ENCODE data around the gene ZNF70.
A peak's percentile ranks its signal among the peaks of the same experiment; 100 is the strongest.
"Not testable (repeated sequence)": the region's sequence is repeated elsewhere in the genome, so short reads cannot be mapped to it uniquely, and the experiment has no call there.

The ZNF70 gene

GRCh38 chr22:23756891-23757290, 6.0 kb upstream of the ZNF70 start:
- DNase-seq: no peak

DNA sequence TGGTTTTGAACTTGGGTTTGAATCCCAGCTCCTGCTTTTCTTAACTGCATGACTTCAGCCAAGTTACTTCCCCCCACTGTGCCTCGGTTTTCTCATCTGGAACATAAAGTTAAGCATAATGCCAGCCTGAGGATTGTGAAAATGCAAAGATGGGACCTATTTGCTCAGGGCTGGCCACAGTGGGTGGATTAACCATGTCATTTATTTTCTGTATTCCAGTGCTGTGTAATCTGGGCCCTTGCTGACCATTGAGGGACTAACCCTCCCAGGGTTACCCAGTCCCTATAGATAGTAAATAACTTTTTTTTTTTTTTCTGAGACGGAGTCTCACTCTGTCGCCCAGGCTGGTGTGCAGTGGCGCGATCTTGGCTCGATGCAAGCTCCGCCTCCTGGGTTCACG, 4.8 kb upstream of the ZNF70 start:
- no peak for DNase-seq

DNA sequence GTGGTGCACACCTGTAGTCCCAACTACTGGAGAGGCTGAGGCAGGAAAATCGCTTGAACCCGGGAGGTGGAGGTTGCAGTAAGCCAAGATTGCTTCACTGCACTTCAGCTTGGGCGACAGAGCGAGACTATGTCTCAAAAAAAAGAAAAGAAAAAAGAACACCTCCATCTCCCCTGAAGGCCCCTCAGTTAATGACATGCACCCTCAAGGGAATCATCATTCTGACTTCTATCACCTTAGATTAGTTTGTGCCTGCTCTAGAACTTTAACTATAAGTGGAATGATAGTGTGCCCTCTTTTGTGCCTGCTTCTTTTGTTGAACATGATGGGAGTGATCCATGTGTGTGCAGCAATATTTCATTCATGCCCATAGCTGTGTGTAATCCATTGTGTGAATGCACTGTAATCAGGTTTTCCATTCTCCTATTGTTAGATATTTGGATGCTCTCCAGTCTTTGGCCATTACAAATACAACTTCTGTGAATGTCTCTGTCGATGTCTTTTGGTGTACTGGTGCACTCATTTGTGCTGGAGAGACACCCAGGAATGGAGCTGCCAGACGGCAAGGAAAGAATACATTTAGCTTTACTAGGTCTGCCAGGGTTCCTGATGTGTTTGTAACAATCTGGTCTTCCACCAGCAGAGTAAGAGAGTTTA, 4.2 kb upstream of the ZNF70 start:
- DNase-seq: no peak

GRCh38 chr22:23754220-23754919, 3.5 kb upstream of the ZNF70 start, which contains the start of gene VPREB3:
TSS of gene VPREB3 (minus strand) at chr22:23754425. CDS start at chr22:23754363, 62 bp downstream.
- no peak for DNase-seq

- DNase-seq: no peak
Measured at GRCh38 chr22:23753385-23753784, 2.5 kb upstream of the ZNF70 start.

- DNase-seq: no peak
Measured at GRCh38 chr22:23752750-23753149, 1.8 kb upstream of the ZNF70 start.

DNA sequence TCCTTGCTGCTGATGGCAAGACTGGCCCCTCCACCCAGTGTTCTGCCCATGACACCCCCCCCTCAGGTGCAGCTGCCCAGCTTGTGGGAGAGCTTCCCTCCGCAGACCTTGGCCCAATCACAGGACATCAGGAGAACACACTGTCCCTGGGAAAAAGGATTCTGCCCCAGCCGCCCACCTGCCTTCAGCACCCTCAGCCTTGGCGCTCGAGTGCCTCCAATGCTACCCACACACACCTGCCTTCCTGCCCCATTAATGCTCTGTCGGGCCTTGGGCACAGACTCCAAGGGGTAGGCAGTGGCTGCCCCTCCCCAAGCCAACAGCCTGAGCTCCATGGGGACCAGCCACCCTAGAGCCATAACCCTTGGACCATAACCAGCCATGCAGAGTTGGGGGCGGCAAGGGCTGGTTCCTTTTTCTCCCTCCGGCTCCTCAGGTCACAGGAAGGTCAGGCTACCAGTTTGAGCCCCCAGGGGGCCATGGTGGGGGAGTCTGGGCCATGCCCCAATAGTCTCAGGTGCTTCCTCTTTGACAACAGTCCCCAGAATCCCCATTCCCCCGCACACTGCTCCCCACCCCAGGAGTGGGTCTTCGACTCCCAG, 1.3 kb upstream of the ZNF70 start:
- DNase-seq: no peak

- DNase-seq: peak; percentile 42
Measured at GRCh38 chr22:23751441-23751996, 607 bp upstream of the ZNF70 start.

GRCh38 chr22:23750367-23750713, 572 bp downstream of the ZNF70 start:
- DNase-seq: no peak

DNA sequence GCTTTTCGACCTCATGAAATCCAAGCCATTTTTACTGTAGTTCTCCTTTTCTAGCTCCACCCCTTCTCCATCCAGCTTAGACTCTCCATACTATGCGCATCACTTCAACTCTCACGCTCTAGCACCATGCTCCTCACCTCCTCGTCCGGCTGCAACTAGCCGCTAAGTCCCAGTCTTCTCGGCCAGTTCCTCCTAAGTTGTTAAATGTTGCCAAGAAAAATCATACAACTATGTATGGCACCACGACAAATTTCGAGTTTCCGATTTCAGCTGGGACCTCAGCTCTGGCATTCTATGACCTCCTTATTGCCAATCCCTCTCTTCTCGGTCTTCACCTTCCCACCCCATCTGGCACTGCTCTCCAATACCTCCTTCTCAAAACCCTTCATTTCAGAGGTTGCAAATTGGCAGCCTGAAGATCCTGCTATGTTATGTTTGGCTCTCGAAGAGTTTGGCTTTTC, 1.0 kb downstream of the ZNF70 start:
- DNase-seq: no peak

DNA sequence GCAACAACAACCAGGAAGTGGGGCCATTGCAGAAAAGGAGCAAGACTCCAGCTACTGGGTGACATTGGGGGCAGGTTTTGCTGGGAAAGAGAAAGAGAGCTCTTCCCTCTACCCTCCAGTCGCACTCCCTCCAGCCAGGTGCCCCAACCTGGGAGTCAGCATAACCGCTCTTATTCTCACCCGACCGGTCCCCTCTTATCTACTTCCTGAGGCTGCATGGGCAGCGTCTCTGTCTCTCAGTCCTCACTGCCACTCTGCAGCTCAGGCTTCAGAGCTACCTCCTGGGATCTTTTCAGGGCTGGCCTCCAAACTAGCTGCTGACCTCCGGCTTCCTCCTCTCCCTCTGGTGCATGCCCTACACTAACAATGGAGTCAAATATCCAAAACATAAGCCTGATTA, 5.1 kb downstream of the ZNF70 start:
- DNase-seq: no peak

DNA sequence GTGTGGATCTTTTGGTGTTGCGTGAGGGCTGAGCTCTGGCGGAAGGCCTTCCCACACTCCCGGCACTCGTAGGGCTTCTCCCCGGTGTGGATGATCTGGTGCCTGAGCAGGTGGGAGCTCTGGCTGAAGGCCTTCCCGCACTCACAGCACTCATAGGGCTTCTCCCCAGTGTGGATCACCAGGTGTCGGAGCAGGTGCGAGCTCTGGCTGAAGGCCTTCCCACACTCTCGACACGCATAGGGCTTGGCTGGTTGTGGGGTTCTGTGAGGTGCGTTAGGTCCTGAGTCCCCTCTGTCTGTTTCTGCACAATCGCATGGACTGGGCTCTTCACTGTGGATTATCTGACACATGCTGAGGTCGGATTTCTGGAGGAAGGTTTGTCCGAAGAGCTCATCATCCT, 6.4 kb downstream of the ZNF70 start:
- DNase-seq: no peak

- DNase-seq: no peak
Measured at GRCh38 chr22:23744001-23744400, 6.9 kb downstream of the ZNF70 start.

DNA sequence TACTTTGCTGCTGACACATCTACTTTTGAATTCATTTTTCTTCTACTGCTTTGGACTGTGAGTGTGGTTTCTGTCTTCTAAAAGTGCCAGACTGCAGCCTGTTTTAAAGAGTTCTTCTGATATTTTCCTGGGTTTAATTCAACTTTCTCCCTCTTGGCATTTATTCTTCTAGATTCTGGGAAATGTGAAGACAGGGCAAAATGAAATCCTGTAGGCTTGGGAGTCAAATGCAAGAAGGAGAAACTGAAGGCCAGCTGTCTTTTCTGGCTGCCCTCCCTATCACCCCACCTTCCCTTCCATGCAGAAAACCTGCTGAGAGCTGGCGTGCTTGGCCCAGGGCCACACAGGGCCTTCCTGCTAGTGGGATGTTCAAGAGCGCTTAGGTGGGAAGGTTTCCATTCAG, 7.6 kb downstream of the ZNF70 start:
- no peak for DNase-seq

- no peak for DNase-seq
Measured at GRCh38 chr22:23742505-23743264, 8.2 kb downstream of the ZNF70 start.

- no peak for DNase-seq
Measured at GRCh38 chr22:23737696-23738095, 13.2 kb downstream of the ZNF70 start.

GRCh38 chr22:23728108-23728507, 22.8 kb downstream of the ZNF70 start:
- DNase-seq: not testable (repeated sequence)

- no peak for DNase-seq
Measured at GRCh38 chr22:23722724-23723123, 28.2 kb downstream of the ZNF70 start.

GRCh38 chr22:23722160-23722559, 28.8 kb downstream of the ZNF70 start:
- DNase-seq: no peak

DNA sequence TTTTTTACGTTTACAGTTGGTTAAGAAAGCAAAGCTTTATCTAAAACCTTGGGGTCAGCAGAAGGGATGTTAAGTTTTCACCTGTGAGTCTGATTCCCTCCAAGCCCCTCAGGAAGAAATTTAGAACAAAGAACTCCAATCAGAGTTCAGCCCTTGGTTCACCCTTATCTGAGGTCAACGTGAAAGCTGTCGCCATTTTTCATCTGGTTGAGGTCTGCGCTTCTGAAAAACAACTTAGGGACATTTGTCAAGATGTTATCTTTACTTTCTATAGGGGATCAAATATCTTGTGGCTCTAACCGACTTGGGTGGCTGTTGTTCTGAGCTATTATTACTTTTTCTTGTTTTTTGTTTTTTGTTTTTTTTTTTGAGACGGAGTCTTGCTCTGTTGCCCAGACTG, 30.1 kb downstream of the ZNF70 start:
- no peak for DNase-seq

- no peak for DNase-seq
Measured at GRCh38 chr22:23718371-23719165, 32.3 kb downstream of the ZNF70 start.
